ENCODE data around the gene SLC7A6.
"Not testable (repeated sequence)": the region's sequence is repeated elsewhere in the genome, so short reads cannot be mapped to it uniquely, and the experiment has no call there.

Gene SLC7A6

GRCh38 chr16:68287276-68288251 lies 23.2 kb downstream of the SLC7A6 start:
- Histone ChIP-seq H3K4me3 (ENCODE audit: low read depth in 1 of 5, low read length in 5 of 5) (peak overlapping the region in 2 of 5 donors; percentile 6 to 39), H3K9me3 (ENCODE audit: control insufficient read depth in 5 of 5, low read length in 5 of 5) (no peaks in the 10 kb centered on the region), H3K9ac (ENCODE audit: low read length in 5 of 5) (peak overlapping the region in 3 of 5 donors; percentile 21 to 52 (median 42)), H3K4me1 (ENCODE audit: control insufficient read depth in 5 of 5, insufficient read depth in 5 of 5, low read length in 5 of 5) (peaks cover 38 to 98% (median 94%) of the 10 kb centered on the region in 5 donors), H3K27ac (ENCODE audit: low read depth, low read length) (peak overlapping the region; percentile 94), H3K36me3 (ENCODE audit: control insufficient read depth in 5 of 5, insufficient read depth in 5 of 5, low read length in 5 of 5) (peaks cover 4 to 38% (median 20%) of the 10 kb centered on the region in 5 donors), H3K27me3 (ENCODE audit: control insufficient read depth in 5 of 5, insufficient read depth in 4 of 5, low read length in 5 of 5) (no peaks in the 10 kb centered on the region)

GRCh38 chr16:68288252-68288650 lies 23.9 kb downstream of the SLC7A6 start:
- Histone ChIP-seq H3K27ac (ENCODE audit: low read depth, low read length) (peak overlapping the region; percentile 94), H3K27me3 (ENCODE audit: control insufficient read depth in 5 of 5, insufficient read depth in 4 of 5, low read length in 5 of 5) (no peaks in the 10 kb centered on the region), H3K9me3 (ENCODE audit: control insufficient read depth in 5 of 5, low read length in 5 of 5) (no peaks in the 10 kb centered on the region), H3K4me1 (ENCODE audit: control insufficient read depth in 5 of 5, insufficient read depth in 5 of 5, low read length in 5 of 5) (peaks cover 34 to 92% (median 88%) of the 10 kb centered on the region in 5 donors), H3K4me3 (ENCODE audit: low read depth in 1 of 5, low read length in 5 of 5) (no peak overlapping the region), H3K9ac (ENCODE audit: low read length in 5 of 5) (peak overlapping the region in 3 of 5 donors; percentile 21 to 52 (median 42)), H3K36me3 (ENCODE audit: control insufficient read depth in 5 of 5, insufficient read depth in 5 of 5, low read length in 5 of 5) (peaks cover 4 to 39% (median 26%) of the 10 kb centered on the region in 5 donors)

- H3K27ac ChIP-seq (ENCODE audit: low read depth, low read length), result peak overlapping the region; percentile 94
- not testable (repeated sequence) for H3K4me3 ChIP-seq (ENCODE audit: low read depth in 1 of 5, low read length in 5 of 5); H3K9me3 ChIP-seq (ENCODE audit: control insufficient read depth in 5 of 5, low read length in 5 of 5); H3K27me3 ChIP-seq (ENCODE audit: control insufficient read depth in 5 of 5, insufficient read depth in 4 of 5, low read length in 5 of 5)
- H3K4me1 ChIP-seq (ENCODE audit: control insufficient read depth in 5 of 5, insufficient read depth in 5 of 5, low read length in 5 of 5), result peaks cover 30 to 86% (median 83%) of the 10 kb centered on the region in 5 donors
- H3K9ac ChIP-seq (ENCODE audit: low read length in 5 of 5), result peak overlapping the region in 1 of 5 donors; percentile 21
- peaks cover 4 to 43% (median 31%) of the 10 kb centered on the region in 5 donors for H3K36me3 ChIP-seq (ENCODE audit: control insufficient read depth in 5 of 5, insufficient read depth in 5 of 5, low read length in 5 of 5)
These were observed 24.5 kb downstream of the SLC7A6 start for GRCh38 chr16:68288796-68289195.

- no peak overlapping the region for H3K9ac ChIP-seq (ENCODE audit: low read length in 5 of 5)
- peaks cover 4 to 47% (median 34%) of the 10 kb centered on the region in 5 donors for H3K36me3 ChIP-seq (ENCODE audit: control insufficient read depth in 5 of 5, insufficient read depth in 5 of 5, low read length in 5 of 5)
- peak overlapping the region; percentile 94 for H3K27ac ChIP-seq (ENCODE audit: low read depth, low read length)
- H3K9me3 ChIP-seq (ENCODE audit: control insufficient read depth in 5 of 5, low read length in 5 of 5), result no peaks in the 10 kb centered on the region
- H3K4me3 ChIP-seq (ENCODE audit: low read depth in 1 of 5, low read length in 5 of 5), result peak overlapping the region in 1 of 5 donors; percentile 17
- peaks cover 29 to 82% (median 79%) of the 10 kb centered on the region in 5 donors for H3K4me1 ChIP-seq (ENCODE audit: control insufficient read depth in 5 of 5, insufficient read depth in 5 of 5, low read length in 5 of 5)
- no peaks in the 10 kb centered on the region for H3K27me3 ChIP-seq (ENCODE audit: control insufficient read depth in 5 of 5, insufficient read depth in 4 of 5, low read length in 5 of 5)
These were observed 24.9 kb downstream of the SLC7A6 start for GRCh38 chr16:68289202-68289601.

- Histone ChIP-seq H3K9me3 (ENCODE audit: control insufficient read depth in 5 of 5, low read length in 5 of 5) (no peaks in the 10 kb centered on the region), H3K4me3 (ENCODE audit: low read depth in 1 of 5, low read length in 5 of 5) (peak overlapping the region in 1 of 5 donors; percentile 17), H3K27me3 (ENCODE audit: control insufficient read depth in 5 of 5, insufficient read depth in 4 of 5, low read length in 5 of 5) (no peaks in the 10 kb centered on the region), H3K4me1 (ENCODE audit: control insufficient read depth in 5 of 5, insufficient read depth in 5 of 5, low read length in 5 of 5) (peaks cover 26 to 76% (median 73%) of the 10 kb centered on the region in 5 donors), H3K9ac (ENCODE audit: low read length in 5 of 5) (no peak overlapping the region), H3K27ac (ENCODE audit: low read depth, low read length) (peak overlapping the region; percentile 94), H3K36me3 (ENCODE audit: control insufficient read depth in 5 of 5, insufficient read depth in 5 of 5, low read length in 5 of 5) (peaks cover 6 to 53% (median 40%) of the 10 kb centered on the region in 5 donors)
These were observed 25.4 kb downstream of the SLC7A6 start for GRCh38 chr16:68289621-68290329.

GRCh38 chr16:68290450-68290849 lies 26.1 kb downstream of the SLC7A6 start:
- H3K4me3 ChIP-seq (ENCODE audit: low read depth in 1 of 5, low read length in 5 of 5), result no peak overlapping the region
- peaks cover 10 to 57% (median 46%) of the 10 kb centered on the region in 5 donors for H3K36me3 ChIP-seq (ENCODE audit: control insufficient read depth in 5 of 5, insufficient read depth in 5 of 5, low read length in 5 of 5)
- H3K9ac ChIP-seq (ENCODE audit: low read length in 5 of 5), result peak overlapping the region in 1 of 5 donors; percentile 28
- H3K4me1 ChIP-seq (ENCODE audit: control insufficient read depth in 5 of 5, insufficient read depth in 5 of 5, low read length in 5 of 5), result peaks cover 21 to 70% (median 67%) of the 10 kb centered on the region in 5 donors
- H3K9me3 ChIP-seq (ENCODE audit: control insufficient read depth in 5 of 5, low read length in 5 of 5), result no peaks in the 10 kb centered on the region
- no peaks in the 10 kb centered on the region for H3K27me3 ChIP-seq (ENCODE audit: control insufficient read depth in 5 of 5, insufficient read depth in 4 of 5, low read length in 5 of 5)
- peak overlapping the region; percentile 94 for H3K27ac ChIP-seq (ENCODE audit: low read depth, low read length)

- Histone ChIP-seq H3K4me3 (ENCODE audit: low read depth in 1 of 5, low read length in 5 of 5) (no peak overlapping the region), H3K9ac (ENCODE audit: low read length in 5 of 5) (peak overlapping the region in 1 of 5 donors; percentile 9), H3K27me3 (ENCODE audit: control insufficient read depth in 5 of 5, insufficient read depth in 4 of 5, low read length in 5 of 5) (no peaks in the 10 kb centered on the region), H3K27ac (ENCODE audit: low read depth, low read length) (peak overlapping the region; percentile 94), H3K4me1 (ENCODE audit: control insufficient read depth in 5 of 5, insufficient read depth in 5 of 5, low read length in 5 of 5) (peaks cover 21 to 62% (median 59%) of the 10 kb centered on the region in 5 donors), H3K9me3 (ENCODE audit: control insufficient read depth in 5 of 5, low read length in 5 of 5) (no peaks in the 10 kb centered on the region), H3K36me3 (ENCODE audit: control insufficient read depth in 5 of 5, insufficient read depth in 5 of 5, low read length in 5 of 5) (peaks cover 10 to 65% (median 54%) of the 10 kb centered on the region in 5 donors)
These were observed 26.9 kb downstream of the SLC7A6 start for GRCh38 chr16:68291227-68291626.

GRCh38 chr16:68292425-68292824 lies 28.1 kb downstream of the SLC7A6 start:
- Histone ChIP-seq H3K9me3 (ENCODE audit: control insufficient read depth in 5 of 5, low read length in 5 of 5) (no peaks in the 10 kb centered on the region), H3K36me3 (ENCODE audit: control insufficient read depth in 5 of 5, insufficient read depth in 5 of 5, low read length in 5 of 5) (peaks cover 10 to 72% (median 65%) of the 10 kb centered on the region in 5 donors), H3K27ac (ENCODE audit: low read depth, low read length) (peak overlapping the region; percentile 49), H3K4me1 (ENCODE audit: control insufficient read depth in 5 of 5, insufficient read depth in 5 of 5, low read length in 5 of 5) (peaks cover 18 to 60% (median 47%) of the 10 kb centered on the region in 5 donors), H3K9ac (ENCODE audit: low read length in 5 of 5) (no peak overlapping the region), H3K27me3 (ENCODE audit: control insufficient read depth in 5 of 5, insufficient read depth in 4 of 5, low read length in 5 of 5) (no peaks in the 10 kb centered on the region), H3K4me3 (ENCODE audit: low read depth in 1 of 5, low read length in 5 of 5) (no peak overlapping the region)

- Histone ChIP-seq H3K36me3 (ENCODE audit: control insufficient read depth in 5 of 5, insufficient read depth in 5 of 5, low read length in 5 of 5) (peaks cover 27 to 97% (median 87%) of the 10 kb centered on the region in 5 donors), H3K27me3 (ENCODE audit: control insufficient read depth in 5 of 5, insufficient read depth in 4 of 5, low read length in 5 of 5) (no peaks in the 10 kb centered on the region), H3K9ac (ENCODE audit: low read length in 5 of 5) (no peak overlapping the region), H3K27ac (ENCODE audit: low read depth, low read length) (peak overlapping the region; percentile 42), H3K4me1 (ENCODE audit: control insufficient read depth in 5 of 5, insufficient read depth in 5 of 5, low read length in 5 of 5) (peaks cover 4 to 56% (median 46%) of the 10 kb centered on the region in 5 donors), H3K4me3 (ENCODE audit: low read depth in 1 of 5, low read length in 5 of 5) (no peak overlapping the region), H3K9me3 (ENCODE audit: control insufficient read depth in 5 of 5, low read length in 5 of 5) (no peaks in the 10 kb centered on the region)
These were observed 32.0 kb downstream of the SLC7A6 start for GRCh38 chr16:68296291-68296690.
